ENCODE results near the gene C19orf85.
"Not testable (repeated sequence)": the region's sequence is repeated elsewhere in the genome, so short reads cannot be mapped to it uniquely, and the experiment has no call there.

Gene C19orf85

DNA sequence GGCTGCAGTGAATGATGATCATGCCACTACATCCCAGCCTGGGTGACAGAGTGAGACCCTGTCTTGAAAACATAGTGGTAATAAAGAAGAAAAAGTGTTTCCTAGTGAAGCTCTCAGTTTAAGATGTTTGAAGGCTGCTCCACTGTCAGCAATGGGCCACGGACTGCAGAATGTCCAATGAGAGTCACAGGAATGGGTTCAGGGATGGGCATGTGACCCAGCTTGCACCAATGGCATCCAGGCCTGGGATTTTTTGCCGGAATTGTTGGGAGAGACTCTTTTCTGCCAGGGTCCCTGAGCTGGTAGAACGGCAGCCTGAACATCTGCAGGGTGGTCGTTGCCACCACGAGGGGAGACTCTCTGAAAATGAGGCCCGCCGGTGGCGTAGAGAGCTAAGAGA lies 27.7 kb downstream of the C19orf85 start:
- DNase-seq, result no peak

DNA sequence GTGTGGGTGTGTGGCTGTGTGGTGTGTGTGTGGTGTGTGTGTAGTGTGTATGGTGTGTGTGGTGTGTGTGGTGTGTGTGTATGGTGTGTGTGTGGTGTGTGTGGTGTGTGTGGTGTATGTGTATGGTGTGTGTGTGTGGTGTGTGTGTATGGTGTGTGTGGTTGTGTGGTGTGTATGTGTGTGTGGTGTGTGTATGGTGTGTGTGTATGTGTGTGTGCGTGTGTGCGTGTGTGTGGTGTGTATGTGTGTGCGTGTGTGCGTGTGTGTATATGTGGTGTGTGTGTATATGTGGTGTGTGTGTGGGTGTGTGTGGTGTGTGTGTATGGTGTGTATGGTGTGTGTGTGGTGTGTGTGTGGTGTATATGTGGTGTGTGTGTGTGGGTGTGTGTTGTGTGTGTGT lies 29.5 kb downstream of the C19orf85 start:
- DNase-seq, result no peak

DNA sequence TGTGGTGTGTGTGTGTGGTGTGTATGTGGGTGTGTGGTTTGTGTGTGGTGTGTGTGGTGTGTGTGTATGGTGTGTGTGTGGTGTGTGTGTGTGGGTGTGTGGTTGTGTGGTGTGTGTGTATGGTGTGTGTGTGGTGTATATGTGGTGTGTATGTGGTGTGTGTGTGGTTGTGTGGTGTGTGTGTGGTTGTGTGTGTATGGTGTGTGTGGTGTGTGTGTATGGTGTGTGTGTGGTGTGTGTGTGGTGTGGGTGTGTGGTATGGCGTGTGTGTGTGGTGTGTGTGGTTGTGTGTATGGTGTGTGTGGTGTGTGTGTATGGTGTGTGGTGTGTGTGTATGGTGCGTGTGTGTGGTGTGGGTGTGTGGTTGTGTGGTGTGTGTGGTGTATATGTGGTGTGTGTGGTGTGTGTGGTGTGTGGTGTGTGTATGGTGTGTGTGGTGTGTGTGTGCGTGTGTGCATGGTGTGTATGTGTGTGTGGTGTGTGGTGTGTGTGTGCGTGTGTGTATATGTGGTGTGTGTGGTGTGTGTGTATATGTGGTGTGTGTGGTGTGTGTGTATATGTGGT lies 30.1 kb downstream of the C19orf85 start:
- no peak for DNase-seq

DNA sequence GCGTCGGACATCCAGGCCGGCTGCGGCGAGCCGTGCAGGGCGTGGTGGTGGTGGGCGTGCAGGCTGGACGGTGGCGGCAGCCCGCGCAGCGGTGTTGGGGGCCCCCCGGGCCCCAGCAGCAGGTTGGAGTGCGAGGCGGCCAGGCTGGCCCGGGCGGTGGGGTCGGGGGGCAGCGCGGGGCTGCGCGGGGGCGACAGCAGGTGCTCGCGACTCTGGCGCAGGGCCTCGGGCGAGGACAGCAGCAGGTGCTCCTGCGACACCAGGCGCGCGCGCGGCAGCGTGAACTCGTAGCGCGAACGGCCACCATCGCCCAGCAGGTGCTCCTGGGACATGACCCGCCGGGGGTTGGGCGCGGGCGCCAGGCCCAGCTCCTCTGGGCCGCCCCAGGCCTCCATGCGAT lies 31.3 kb downstream of the C19orf85 start:
- no peak for DNase-seq

DNA sequence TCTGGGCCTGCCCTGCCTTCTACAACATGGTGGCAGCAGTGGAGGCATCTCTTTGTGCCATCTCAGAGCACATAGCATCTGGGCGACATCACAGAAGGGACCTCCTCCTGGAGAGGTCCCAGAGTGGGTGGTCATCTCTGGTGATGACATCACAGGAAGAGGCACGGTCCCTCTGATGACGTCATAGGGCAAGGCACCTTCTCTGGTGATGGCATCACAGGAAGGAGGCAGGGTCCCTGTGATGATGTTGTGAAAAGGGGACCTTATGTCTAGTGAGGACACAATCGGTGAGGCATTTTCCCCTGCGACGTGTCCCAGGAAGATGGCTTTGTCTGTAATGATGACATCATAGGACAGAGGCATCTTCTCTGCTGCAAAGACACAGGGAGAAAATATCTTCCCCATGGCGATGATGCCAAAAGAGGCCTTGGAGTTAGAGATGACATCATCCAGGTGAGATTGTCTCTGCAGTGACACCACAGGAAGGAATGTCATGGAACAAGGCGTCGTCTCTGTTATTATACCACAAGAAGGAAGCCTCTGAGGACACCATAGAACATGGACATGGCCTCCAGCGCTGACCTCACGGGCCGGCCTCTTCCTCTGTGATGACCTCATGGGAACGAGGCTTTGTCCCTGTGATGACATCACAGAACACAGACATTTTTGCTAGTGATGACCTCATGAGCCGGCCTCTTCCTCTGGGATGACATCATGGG lies 32.2 kb downstream of the C19orf85 start:
- DNase-seq, result no peak

DNA sequence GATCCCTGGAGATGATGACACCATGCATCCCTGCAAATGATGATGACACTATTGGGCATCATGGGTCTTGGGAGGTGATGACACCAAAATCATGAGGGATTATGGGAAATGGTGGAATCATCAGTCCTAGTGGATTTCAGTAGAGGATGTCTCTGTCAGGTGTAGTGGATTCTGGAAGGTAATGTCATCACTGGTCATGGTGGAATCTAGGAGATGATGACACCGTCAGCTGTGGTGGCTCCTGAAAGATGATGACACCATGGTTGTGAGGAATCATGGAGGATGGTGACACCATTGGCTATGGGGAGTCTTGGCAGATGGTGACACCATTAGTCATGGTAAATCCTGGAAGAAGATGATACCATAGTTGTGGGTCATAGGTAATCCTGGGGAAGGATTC lies 33.4 kb downstream of the C19orf85 start:
- DNase-seq, result no peak

DNA sequence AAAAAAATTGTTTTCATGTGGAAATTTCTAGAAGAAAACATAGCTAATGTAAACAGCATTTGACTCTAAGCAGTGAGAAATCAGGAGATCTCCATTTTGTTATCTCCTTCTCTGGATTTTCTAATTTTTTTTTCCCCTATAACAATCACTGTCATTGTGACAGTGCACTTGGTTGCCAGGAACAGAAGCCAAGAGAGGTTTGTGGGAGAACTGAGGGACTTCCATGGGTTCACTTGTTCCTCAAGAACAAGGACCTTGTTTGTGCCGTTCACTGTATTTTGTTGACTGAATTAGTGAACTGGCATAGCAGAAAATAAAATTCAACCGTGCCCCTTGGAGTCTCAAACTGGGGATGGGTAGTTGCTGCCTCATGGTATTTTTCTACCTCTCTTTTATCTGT lies 38.5 kb downstream of the C19orf85 start:
- no peak for DNase-seq

DNA sequence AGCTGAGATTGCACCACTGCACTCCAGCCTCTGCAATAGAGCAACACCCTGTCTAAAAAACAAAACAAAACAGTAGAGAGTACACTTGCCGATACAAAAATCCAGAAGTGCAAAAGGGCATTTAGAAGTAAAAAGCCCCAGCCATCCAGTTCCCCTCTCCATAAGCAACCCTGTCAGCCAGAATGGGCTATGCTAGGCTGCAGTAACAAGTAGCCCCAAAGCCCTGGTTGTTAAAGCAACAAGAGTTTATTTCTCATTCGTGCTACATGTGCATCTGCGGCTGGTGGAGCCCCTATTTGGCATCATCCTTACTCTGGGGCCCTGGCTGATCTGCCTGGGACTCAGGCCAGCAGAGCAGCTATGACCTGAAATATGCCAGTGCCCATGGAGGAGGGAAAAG lies 40.0 kb downstream of the C19orf85 start:
- DNase-seq, result no peak

DNA sequence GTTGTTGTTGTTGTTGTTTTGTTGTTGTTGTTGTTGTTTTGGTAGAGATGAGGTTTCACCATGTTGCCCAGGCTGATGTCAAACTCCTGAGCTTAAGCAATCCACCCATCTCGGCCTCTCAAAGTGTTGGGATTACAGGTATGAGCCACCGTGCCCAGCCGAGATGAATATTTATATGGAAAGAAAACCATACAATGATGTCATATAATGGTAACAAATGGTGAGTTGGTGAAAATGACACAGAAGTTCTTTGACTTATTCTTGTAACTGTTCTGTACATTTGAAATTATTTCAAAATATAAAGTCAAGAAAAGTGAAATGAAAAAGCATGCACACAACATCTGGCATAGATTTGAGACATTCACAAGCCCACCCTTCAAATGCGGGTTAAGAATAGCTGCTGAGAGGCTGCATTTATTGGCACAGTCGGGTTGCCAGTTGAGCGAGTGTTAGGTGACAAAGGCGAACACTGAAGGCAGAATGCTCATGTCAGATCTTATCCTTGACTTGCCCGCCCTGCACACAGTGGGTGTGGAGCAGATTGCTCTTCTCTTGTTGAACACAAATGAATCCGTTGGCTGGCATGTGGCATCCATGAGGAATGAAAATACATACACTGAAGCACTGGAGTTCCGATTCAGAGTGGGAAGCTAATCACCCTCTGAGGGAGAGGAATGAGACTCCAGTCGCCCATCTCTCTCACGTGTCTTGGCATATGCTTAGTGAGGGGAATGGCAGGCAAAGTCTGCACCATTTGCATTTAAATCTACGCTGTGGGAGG lies 41.1 kb downstream of the C19orf85 start:
- DNase-seq, result no peak

DNA sequence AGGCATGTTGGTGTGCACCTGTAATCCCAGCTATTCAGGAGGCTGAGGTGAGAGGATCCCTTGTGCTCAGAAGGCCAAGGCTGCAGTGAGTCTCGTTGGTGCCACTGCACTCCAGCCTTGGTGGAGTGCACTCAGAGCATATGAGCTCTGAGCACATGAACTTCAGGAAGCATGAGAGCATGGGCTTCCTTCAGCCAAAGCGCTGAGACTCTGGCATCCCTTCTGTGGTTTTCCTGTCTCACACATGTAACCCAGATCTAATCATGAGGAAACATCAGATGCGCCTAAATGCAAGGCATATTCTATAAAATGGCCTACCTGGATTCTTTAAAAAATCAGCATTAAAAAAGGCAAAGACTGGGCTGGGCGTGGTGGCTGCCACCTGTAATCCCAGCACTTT lies 43.3 kb downstream of the C19orf85 start:
- not testable (repeated sequence) for DNase-seq

DNA sequence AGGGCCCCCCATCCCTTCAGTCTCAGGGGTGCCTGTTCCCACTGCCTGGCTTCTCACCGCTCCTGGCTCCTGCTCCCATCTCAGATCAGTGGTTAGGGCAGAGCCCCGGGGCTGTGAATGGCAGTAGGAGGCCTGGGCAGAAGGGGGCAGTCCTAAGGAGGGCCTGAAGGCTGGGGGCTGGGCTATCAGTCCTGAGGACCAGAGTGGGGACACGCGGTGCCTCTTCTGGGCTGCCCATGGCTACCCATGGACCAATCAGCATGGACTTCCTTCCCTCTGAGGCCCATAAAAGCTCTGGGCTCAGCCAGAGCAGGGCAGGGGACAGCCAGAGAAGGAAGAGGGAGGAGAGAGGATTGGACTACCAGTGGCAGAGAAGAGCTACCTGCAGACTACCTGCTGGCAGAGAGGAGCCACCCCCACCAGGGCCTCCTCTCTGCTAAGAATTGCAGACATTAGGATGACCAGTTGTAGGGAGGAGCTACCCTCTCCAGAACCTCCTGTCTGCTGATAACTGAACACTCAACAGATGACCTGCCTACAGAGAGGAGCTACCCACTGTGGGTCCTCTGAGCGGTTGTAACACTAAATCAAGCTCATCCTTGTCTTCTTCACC lies 44.8 kb downstream of the C19orf85 start:
- no peak for DNase-seq

DNA sequence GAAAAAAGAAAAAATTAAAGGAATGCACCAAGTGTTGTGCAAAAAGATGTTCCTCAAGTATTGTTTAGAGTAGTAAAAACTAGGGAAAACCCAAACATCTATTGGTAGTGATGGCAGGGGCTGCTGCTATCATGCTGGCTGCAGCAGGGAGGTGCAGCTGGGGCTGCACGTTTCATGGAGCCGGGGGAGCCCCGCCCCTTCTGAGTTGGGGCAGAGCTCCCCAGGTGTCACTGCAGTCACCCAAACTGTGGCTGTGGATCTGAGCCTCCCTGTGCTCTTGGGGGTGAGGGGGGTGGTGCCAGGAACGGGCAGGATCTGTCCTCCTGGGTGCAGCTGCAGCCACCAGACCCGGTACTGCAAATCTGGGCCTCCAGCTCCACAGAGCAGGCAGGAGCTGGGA lies 45.4 kb downstream of the C19orf85 start:
- DNase-seq, result no peak

DNA sequence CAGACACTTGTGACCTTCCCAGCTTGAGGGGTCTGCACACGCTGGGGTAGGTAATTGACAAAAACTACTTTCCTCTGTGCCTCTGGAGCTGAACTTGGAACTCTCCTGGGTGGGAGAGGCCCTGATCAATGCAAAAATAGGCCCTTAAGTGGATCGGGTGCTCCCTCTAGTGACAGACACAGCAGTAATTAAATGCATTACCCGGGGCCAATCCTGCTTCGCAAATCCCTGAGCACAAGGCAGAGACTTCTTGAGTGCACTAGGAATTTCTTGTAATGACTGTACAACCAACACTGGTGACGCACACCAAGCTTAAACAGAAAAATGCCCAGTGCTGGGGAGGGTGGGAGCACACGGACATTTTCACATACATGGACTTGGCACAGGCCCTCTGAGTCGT lies 46.4 kb downstream of the C19orf85 start:
- peak; percentile 34 for DNase-seq
